ENCODE measurements around the gene TUBA4A. TPM values are rescaled to one million over a fixed set of nuclear protein-coding genes. Genes with fewer than 3 reads are reported as not detected.
"Not testable (repeated sequence)": the region's sequence is repeated elsewhere in the genome, so short reads cannot be mapped to it uniquely, and the experiment has no call there.

The TUBA4A gene
- total RNA-seq, 6 donors from 2014 or later, result 17.8 to 52.1 (median 40.3) TPM

GRCh38 chr2:219261024-219261855 lies 7.5 kb upstream of the TUBA4A start:
- WGBS, 2 donors, result 58 to 65% methylated on average over 5 of the region's 5 CpGs
- no peak overlapping the region for H3K4me3 ChIP-seq
- ATAC-seq (ENCODE audit: low FRiP score in 2 of 2), result no peak
- no peaks in the 10 kb centered on the region for H3K27me3 ChIP-seq
- TF ChIP-seq CTCF (IDR thresholded peaks at IDR 0.05) (no peak), EP300 (IDR thresholded peaks at IDR 0.05) (no peak), POLR2AphosphoS5 (IDR thresholded peaks at IDR 0.05) (no peak), POLR2A (IDR thresholded peaks at IDR 0.05) (no peak)
- DNase-seq, result no peak
- H3K36me3 ChIP-seq, result no peaks in the 10 kb centered on the region
- H3K4me1 ChIP-seq, result no peaks in the 10 kb centered on the region
- no peaks in the 10 kb centered on the region for H3K9me3 ChIP-seq
- no peak overlapping the region for H3K27ac ChIP-seq

GRCh38 chr2:219258942-219259341 lies 5.2 kb upstream of the TUBA4A start:
- peaks cover 9 to 13% (median 12%) of the 10 kb centered on the region in 4 donors for H3K4me1 ChIP-seq
- 83% methylated on average over 10 of the region's 10 CpGs for WGBS, 2 donors
- not testable (repeated sequence) for H3K9me3 ChIP-seq; H3K27me3 ChIP-seq; ATAC-seq (ENCODE audit: low FRiP score in 2 of 2); H3K36me3 ChIP-seq; H3K27ac ChIP-seq; DNase-seq; H3K4me3 ChIP-seq

GRCh38 chr2:219254590-219255201 lies 978 bp upstream of the TUBA4A start:
- H3K9me3 ChIP-seq, result no peaks in the 10 kb centered on the region
- ATAC-seq (ENCODE audit: low FRiP score in 2 of 2) (peak in 1 of 2 donors; percentile 55), DNase-seq (peak in 1 of 2 donors; percentile 51)
- H3K4me3 ChIP-seq, result peak overlapping the region; percentile 59 to 83 (median 70)
- H3K4me1 ChIP-seq, result peaks cover 36 to 55% (median 44%) of the 10 kb centered on the region in 4 donors
- 25 to 44% methylated on average over 6 to 9 of the region's 12 CpGs for WGBS, 2 donors
- H3K27me3 ChIP-seq, result no peaks in the 10 kb centered on the region
- H3K36me3 ChIP-seq, result peaks cover 0 to 16% (median 6%) of the 10 kb centered on the region in 4 donors
- peak; percentile 7 to 24 for TF ChIP-seq POLR2AphosphoS5 (IDR thresholded peaks at IDR 0.05)
- TF ChIP-seq CTCF (IDR thresholded peaks at IDR 0.05), result peak in 1 of 6 experiments; percentile 4
- no peak for TF ChIP-seq POLR2A (IDR thresholded peaks at IDR 0.05)
- peak overlapping the region; percentile 70 to 96 (median 93) for H3K27ac ChIP-seq

GRCh38 chr2:219252900-219253752 lies 592 bp downstream of the TUBA4A start, which contains the start of gene TUBA4B:
TSS of gene TUBA4B (plus strand) at chr2:219253243. CDS start at chr2:219253408, 165 bp downstream.
- WGBS, 2 donors, result 0 to 2% methylated on average over 3 to 42 of the region's 49 CpGs
- Histone ChIP-seq H3K27me3 (no peaks in the 10 kb centered on the region), H3K4me1 (peaks cover 52 to 71% (median 59%) of the 10 kb centered on the region in 4 donors), H3K9me3 (no peaks in the 10 kb centered on the region), H3K36me3 (peaks cover 2 to 23% (median 9%) of the 10 kb centered on the region in 4 donors), H3K4me3 (peak within 1 kb of the TSS; percentile 59 to 83 (median 70)), H3K27ac (peak within 1 kb of the TSS; percentile 70 to 96 (median 93))
- TF ChIP-seq POLR2AphosphoS5 (IDR thresholded peaks at IDR 0.05) (peak in 1 of 2 donors; percentile 27), POLR2A (IDR thresholded peaks at IDR 0.05) (no peak)
- peak; percentile 16 to 25 for ATAC-seq (ENCODE audit: low FRiP score in 2 of 2)
- peak; percentile 58 to 87 for DNase-seq

- peak overlapping the region; percentile 59 to 83 (median 70) for H3K4me3 ChIP-seq
- DNase-seq (no peak), ATAC-seq (ENCODE audit: low FRiP score in 2 of 2) (no peak)
- H3K27ac ChIP-seq, result peak overlapping the region; percentile 70 to 96 (median 93)
- peaks cover 56 to 76% (median 65%) of the 10 kb centered on the region in 4 donors for H3K4me1 ChIP-seq
- TF ChIP-seq POLR2A (IDR thresholded peaks at IDR 0.05) (no peak), CTCF (IDR thresholded peaks at IDR 0.05) (no peak), POLR2AphosphoS5 (IDR thresholded peaks at IDR 0.05) (no peak), EP300 (IDR thresholded peaks at IDR 0.05) (no peak)
- no peaks in the 10 kb centered on the region for H3K27me3 ChIP-seq
- peaks cover 2 to 29% (median 11%) of the 10 kb centered on the region in 4 donors for H3K36me3 ChIP-seq
- WGBS, 2 donors, result 9 to 18% methylated on average over 4 to 9 of the region's 9 CpGs
- H3K9me3 ChIP-seq, result no peaks in the 10 kb centered on the region
Measured at GRCh38 chr2:219252570-219252899, 1.2 kb downstream of the TUBA4A start.
